SU-DHL-6 (cell line): ENCODE results near the gene IKBKE.

Source experiments
- EZH2phosphoT487 ChIP-seq: fragments of 200-600 bp; sonication (generic), shearing (Covaris generic); conservative IDR thresholded peaks from 2 replicates; pipeline ENCODE4 v1.6.1; 2018; ENCODE audit warnings: mild to moderate bottlenecking, antibody characterized with exemption, low read length, moderate library complexity, mixed read lengths
- TF ChIP-seq, protein P1 (sequence below): fragments of 200-600 bp; sonication (generic); IDR thresholded peaks from one replicate; pipeline ENCODE4 v1.5.1; 2017; ENCODE audit warnings: antibody characterized with exemption, mild to moderate bottlenecking, low read length, moderate library complexity; ENCODE audit not compliant: insufficient read depth, poor library complexity, severe bottlenecking

DNA sequence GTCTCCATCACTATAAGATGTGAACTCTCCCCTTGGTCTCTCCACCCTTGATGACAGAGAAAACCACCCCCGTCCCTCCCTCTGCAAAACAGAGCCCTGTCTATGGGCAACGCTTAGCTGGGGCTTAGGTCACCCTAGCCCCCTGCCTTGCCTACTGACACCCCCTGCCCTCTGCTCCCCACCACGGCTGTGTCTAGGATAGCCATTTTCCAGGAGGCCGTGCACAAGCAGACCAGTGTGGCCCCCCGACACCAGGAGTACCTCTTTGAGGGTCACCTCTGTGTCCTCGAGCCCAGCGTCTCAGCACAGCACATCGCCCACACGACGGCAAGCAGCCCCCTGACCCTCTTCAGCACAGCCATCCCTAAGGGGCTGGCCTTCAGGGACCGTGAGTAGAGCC lies 8.5 kb downstream of the IKBKE start:
- TF ChIP-seq, protein P1, sequence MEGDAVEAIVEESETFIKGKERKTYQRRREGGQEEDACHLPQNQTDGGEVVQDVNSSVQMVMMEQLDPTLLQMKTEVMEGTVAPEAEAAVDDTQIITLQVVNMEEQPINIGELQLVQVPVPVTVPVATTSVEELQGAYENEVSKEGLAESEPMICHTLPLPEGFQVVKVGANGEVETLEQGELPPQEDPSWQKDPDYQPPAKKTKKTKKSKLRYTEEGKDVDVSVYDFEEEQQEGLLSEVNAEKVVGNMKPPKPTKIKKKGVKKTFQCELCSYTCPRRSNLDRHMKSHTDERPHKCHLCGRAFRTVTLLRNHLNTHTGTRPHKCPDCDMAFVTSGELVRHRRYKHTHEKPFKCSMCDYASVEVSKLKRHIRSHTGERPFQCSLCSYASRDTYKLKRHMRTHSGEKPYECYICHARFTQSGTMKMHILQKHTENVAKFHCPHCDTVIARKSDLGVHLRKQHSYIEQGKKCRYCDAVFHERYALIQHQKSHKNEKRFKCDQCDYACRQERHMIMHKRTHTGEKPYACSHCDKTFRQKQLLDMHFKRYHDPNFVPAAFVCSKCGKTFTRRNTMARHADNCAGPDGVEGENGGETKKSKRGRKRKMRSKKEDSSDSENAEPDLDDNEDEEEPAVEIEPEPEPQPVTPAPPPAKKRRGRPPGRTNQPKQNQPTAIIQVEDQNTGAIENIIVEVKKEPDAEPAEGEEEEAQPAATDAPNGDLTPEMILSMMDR = no peak
- TF ChIP-seq EZH2phosphoT487 = no peak
